GM21367 (cell line): ENCODE measurements around the gene ENTREP3.
A peak's percentile ranks its signal among the peaks of the same experiment; 100 is the strongest.
"Not testable (repeated sequence)": the region's sequence is repeated elsewhere in the genome, so short reads cannot be mapped to it uniquely, and the experiment has no call there.

Source experiments
- ATAC-seq: cut with Tn5 transposase; IDR thresholded peaks from one replicate; pipeline ENCODE4 v1.9.1; 2021; ENCODE audit not compliant: unreplicated experiment

The ENTREP3 gene

DNA sequence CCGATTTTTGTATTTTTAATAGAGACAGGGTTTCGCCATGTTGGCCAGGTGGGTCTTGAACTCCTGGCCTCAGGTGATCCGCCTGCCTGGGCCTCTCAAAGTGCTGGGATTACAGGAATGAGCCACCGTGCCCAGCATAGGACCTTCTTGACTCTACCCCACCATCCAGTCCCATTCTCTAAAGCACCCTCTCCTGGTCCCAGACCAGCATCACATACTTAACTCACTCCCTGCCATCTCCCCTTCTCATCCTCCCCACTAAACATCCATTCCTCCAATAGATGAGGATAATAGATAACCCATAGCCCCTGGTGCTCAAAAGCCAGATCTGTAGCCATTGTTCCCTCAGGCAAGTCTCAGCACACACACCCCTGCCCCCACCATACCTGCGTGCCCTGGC, 2.1 kb downstream of the ENTREP3 start:
- ATAC-seq = no peak

DNA sequence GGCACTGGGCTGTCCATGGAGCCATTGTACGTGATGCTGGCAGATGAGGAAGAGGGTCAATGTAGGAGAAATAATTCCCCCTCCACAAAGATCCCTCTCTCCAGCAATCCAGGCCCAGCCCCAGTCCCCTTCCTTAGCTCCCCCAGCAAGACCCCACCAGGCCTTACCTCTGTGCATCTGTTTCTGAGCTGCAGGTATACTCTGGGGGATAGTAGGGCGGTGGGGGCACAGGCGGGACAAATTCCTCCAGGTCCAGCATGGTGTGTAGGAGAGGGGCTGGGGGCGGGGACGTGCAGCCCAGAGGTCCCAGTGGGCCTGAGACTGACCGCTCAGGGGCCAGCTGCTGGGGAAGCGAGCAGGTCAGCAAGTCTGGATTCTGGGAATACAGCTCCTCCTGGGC, 3.7 kb downstream of the ENTREP3 start:
- ATAC-seq = no peak

DNA sequence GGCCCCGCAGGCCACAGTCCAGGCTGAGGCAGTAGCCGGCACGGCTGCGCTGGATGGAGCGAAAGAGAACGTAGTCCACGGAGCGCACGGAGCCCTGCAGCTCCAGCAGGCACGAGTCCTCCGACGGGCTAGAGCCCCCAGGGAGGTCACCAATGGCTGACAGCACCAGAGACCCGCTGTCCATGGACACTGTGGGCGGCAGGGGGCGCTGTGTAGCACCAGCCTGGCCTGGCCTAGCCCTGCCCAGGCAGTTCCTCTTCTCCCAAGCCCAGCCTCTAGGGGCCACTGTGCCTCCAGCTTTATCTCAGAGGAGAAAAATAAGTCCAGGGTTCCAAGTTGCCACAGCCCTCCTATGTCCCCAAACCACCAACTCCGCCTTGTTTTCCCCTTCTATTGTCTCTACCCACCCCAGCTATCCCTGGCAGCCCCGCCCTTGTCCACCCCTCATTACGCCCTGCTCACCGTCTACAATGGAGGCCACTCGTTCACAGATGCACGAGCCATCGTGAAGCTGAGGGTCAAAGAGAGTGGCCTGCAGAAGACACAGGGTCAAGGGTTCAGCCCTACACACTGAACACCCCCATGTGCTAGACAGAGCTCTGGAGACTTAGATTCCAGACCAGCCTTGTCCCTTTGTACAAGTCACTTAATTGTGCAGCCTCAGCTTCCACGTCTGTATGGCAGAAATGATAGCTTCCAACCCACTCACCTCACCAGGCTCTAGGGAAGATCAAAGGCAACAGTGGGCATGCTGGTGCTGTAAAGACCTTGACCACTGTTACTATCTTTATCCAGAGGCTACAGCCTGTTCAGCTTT, 4.4 kb downstream of the ENTREP3 start:
- peak; percentile 69 for ATAC-seq

DNA sequence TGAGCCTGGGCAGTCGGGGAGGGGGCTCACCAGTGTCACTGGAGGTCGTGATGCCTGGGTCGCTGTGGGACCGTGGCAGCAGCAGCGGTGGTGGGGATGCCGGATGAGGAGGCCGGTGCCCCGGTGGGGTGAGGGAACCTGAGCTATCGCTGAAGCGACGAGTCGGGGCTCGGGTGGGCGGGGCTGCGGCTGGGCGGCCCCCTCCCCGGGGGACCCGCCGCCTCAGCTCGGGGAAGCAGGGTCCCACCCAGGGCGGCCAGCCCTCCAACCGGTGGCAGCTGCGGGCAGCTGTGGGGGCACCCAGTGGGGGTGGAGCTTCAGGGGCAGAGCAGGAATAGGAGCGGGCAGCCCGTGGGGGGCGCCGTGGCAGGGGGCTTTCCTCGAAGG, 5.0 kb downstream of the ENTREP3 start:
- ATAC-seq = no peak

DNA sequence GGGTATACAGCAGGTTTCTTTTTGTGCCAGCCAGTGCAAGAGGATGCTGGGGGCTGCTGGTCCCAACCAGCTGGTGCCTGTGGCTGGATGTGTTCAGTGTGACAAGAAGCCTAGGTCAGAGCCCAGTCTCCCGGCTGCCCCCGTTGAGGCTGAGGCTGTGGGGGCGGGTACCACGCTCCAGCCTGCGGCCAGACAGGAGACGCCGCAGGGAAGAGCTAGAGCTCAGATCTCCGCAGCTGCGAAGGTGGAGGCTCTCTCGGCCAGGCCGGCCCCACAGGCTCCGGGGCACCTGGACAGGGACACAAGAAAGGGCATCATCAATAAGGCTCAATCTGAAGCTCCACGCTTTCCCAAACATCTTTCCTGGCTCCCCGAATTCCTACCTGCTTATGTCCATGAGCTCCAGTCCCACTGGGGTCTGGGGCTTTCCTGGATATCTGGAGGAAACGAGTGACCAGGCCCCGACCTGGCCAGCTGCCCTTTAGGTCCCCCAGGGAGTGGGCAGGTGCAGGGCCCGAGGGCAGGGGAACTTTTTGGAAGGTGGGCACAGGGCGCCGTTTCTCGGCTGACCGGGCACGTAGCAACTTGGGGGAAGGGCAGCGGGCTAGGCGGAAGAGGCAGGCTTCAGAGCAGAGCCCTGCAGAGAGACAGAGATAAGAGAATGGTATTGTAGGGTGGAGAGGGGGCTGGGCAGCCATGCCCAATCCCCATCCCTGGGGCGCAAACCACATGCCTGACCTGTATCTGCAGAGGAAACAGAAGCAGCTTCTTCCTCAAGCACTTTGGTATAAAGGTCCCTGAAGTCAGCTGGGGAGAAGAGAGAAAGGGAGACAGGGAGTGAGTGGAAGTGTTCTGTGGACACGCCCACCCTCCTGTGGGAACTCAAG, 7.4 kb downstream of the ENTREP3 start:
- no peak for ATAC-seq

DNA sequence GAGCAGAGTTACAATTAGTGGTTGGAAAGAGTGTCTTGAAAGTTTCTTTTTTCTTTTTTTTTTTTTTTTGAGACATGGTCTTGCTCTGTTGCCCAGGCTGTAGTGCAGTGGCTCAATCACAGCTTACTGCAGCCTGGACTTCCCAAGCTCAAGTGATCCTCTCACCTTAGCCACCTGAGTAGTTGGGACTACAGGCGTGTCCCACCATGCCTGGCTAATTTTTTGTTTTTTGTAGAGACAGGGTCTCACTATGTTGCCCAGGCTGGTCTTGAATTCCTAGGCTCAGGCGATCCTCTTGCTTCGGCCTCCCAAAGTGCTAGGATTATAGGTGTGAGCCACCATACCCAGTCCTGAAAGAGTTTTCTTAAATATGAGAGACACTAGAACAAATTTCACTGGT, 8.5 kb downstream of the ENTREP3 start:
- not testable (repeated sequence) for ATAC-seq

DNA sequence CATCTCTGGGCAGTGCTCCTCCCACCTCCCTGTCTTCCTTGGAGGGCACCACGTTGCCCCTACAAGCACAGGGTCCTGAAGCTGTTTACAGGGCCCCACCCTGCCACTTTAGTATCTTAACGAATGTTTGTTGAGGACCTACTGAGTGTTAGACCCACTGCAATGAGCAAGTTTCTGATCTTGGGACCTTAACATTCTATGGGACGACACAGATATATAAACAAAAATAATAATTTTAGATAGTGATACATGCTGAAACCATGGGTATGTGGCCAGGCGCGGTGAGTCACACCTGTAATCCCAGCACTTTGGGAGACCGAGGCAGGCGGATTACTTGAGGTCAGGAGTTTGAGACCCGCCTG, 10.1 kb downstream of the ENTREP3 start:
- no peak for ATAC-seq

DNA sequence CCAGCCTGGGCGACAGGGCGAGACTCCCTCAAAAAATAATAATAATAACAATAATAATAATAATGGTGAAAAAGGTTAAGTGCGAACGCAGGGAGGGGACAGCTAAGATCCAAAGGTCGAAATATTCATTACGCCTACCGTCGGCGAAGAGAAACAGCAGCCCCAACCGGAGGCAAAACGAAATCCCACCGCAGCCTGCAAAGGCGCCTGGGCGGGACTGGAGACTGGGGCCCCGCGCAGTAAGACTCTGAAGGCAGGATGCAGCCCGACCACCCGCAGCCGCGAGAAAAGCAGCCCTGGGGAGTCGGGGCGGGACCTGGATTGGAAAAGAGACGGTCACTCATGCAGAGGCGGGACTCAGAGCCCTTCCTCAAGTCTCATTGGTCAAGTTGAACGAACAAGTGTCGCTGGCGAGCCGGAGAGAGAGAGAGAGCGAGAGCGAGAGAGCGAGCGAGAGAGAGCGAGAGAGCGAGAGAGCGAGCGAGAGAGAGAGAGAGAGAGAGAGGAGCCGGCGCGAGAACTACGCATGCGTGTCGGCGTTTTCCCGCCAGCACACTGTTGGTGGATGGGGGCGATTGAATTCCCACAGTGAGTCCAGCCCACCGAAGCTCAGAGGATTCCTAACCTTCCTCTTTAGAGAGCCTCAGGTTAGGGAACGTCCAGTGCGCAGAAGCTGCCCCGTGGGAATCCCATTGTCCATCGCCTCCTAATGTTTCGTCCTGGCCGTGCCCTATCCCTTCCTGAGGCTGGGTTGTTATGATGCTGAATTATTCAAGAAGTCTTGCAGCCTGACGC, 10.7 kb downstream of the ENTREP3 start:
- ATAC-seq = peak; percentile 69

DNA sequence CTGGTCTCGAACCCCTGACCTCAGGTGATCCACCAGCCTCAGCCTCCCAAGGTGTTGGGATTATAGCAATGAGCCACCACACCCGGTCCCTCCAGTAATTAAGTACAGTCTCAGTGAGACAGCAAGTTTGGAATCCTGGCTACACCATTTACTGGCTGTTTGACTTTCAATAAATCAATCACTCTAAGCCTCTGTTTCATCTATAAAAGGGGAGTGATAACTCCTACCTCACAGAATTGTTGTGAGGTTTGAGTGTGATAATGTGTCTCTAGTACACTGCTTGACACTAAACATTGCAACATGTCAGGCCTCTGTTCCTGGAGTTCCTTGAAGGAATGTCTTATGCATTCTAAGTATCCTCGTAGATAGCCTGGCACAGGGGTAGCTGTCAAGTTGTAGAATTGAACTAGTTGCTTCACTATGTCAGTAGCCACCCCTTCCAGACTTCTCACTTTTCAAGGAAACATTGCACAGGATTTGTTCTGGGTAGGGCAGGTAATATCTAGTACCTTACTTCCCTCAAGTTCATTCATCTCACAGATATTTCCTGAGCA, 12.4 kb downstream of the ENTREP3 start:
- ATAC-seq = no peak

DNA sequence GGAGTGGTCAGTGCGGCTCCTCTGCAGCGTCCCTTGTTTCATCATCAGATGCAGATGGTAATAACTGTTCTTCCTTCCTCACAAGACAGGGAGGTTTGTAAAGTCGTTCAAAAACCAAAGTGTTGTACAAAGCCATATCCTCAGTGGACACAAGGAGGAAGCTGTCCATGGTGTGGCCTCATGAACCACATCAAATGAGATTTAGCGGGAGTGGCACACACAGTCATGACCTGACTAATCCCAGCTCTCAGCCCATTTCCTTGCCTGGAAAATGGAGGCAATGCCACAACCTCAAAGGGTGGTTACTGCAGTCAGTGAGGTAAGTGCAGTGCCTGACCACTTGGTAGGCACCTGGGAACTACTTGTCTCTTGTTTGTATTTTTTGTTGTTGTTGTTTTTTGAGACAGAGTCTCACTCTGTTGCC, 13.4 kb downstream of the ENTREP3 start:
- no peak for ATAC-seq

DNA sequence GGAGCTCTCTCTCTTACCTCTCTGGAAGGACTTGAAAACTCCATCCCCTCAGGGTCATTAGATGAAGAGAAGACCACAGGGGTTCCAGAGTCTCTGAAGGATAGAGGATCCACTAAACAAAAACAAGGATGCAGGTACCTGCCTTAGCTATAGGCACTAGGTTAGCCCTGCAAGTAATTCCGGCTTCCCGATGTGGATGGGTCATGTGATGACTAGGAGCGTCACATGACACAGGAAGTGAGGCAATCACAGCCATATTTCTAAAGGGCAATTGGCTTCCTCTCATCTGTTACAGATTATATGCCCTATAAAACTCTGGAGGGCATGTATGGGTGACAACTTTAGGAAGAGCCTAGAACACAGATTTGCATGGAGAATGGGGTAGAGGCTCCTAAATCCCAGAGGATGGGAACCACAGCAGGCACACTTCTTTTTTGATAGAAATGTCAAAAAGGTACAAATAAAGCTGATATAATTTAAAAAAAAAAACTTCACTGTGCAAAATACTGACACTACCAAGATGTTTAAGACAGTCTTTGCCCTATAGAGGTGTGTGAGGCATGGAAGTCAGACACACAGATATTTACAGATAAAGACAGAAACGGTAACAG, 14.1 kb downstream of the ENTREP3 start:
- no peak for ATAC-seq

DNA sequence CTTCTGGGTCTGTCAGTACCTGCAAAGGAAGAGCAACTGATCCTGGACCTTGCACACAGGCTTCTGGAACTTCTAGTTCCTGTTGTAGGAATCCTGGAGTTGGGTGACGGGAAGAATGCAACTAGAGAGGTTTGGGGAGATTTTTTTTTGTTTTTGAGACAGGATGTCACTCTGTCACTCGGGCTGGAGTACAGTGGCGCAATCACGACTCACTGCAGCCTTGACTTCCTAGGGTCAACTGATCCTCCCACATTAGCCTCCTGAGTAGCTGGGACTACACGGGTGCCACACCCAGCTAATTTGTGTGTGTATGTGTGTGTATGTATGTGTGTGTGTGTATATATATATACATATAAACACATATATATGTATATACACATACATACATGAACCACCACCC, 18.8 kb downstream of the ENTREP3 start:
- no peak for ATAC-seq

DNA sequence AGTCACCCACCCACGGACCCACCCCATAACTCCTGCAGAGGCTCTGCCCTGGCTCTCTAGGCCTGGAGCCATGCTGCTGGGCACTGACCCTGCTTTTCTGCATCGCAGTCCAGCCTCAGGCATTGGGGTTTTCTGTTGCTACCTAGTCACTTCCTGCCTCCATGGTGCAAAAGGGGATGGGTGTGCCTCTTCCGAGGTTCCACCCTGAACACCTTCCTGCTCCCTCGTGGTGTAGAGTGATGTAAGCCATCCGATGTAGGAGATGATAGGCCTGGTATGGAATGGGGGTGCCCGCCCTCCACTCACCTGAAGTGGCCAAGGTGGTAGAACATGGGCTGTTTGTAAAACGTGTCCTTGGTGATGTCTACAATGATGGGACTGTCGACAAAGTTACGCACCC, 19.9 kb downstream of the ENTREP3 start:
- ATAC-seq = not testable (repeated sequence)

DNA sequence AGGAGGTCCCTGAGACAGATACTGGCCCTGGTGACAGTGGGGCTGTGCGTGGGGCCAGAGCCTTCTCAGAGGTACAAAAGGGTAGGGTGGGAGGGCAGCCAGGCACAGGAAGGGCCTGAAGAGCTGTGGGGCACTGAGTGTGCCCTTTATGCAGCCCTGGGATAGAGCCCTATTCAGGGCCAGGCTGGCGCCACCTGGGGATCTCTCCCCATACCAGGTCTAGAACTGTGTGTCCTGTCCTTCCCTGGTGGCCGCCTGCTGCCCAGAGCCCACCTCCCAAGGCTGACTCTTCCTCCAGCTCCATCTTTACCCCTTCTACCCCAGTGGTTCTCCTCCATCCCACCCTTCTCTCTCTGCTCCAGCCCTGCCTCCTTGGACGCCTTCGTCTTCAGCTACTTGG, 21.8 kb downstream of the ENTREP3 start:
- ATAC-seq = not testable (repeated sequence)

DNA sequence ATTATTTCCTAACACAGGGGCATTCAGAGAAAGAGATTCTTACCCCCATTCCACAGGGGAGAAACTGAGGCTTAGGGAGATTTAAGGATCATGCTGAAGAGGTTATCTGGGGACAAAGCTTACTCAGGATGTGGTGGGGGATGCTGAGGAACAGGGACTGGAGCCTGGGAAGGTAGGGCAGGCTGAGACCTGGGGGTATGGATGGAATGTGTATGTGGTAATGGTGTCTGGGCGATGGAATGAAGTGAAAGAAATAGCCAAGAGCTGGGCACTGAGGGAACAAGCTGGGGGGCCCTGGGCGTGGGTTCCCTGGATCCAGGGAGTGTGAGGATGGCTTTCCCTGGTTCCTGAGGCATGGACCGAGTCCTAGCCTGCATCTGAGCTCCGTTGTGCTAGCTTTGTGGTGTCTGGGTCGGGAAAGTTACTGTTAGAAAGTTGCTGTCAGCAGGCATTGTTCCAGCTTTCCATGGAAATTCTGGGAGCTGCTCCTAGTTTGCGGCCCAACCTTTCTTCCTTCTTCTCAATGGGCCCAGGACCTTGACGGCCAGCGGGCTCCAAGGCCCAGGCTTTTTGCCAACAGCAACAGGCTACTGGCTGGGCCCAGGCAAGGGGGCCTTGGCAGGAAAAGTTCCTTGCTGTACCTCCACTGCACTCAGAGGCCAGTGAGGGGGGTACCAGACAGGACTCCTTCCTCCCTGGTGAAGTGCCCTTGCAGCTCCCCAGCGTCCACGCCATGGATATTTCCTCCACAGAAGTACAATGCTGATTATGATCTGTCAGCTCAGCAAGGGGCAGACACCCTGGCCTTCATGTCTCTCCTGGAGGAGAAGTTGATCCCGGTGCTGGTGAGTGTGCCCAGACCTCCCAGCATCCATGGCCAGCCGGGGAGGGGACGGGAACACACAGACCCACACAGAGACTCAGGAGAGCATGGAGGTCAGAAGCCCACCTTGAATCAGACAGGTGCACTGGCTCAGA, 23.0 kb downstream of the ENTREP3 start:
- not testable (repeated sequence) for ATAC-seq

DNA sequence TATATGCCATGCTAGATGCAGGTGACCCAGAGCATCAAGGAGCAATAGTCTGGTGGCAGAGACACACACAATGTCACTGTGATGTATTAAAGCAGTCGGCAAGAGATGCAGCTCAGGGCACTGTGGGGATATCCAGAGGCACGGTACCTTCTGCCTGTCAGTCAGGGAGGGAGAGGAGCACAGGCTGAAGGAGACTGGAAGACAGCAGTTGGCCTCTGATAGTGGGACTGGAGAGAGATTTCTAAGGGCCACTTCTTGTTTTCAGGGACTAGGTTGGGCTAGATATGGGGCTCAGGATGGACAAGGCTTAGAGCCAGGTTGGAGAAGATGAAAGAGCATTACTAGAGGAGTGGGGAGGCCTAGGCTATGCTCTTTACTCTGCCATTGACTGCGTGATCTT, 24.0 kb downstream of the ENTREP3 start:
- ATAC-seq = not testable (repeated sequence)

DNA sequence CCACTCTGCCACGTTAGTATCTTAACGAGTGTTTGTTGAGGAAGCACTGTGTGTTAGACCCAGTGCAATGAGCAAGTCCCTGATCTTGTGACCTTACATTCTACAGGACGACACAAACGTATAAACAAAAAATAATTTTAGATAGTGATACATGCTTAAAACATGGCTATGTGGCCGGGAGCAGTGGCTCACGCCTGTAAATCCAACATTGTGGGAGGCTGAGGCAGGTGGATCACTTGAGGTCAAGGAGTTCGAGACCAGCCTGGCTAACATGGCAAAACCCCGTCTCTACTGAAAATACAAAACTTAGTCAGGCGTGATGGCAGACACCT, 27.2 kb downstream of the ENTREP3 start:
- ATAC-seq = no peak

DNA sequence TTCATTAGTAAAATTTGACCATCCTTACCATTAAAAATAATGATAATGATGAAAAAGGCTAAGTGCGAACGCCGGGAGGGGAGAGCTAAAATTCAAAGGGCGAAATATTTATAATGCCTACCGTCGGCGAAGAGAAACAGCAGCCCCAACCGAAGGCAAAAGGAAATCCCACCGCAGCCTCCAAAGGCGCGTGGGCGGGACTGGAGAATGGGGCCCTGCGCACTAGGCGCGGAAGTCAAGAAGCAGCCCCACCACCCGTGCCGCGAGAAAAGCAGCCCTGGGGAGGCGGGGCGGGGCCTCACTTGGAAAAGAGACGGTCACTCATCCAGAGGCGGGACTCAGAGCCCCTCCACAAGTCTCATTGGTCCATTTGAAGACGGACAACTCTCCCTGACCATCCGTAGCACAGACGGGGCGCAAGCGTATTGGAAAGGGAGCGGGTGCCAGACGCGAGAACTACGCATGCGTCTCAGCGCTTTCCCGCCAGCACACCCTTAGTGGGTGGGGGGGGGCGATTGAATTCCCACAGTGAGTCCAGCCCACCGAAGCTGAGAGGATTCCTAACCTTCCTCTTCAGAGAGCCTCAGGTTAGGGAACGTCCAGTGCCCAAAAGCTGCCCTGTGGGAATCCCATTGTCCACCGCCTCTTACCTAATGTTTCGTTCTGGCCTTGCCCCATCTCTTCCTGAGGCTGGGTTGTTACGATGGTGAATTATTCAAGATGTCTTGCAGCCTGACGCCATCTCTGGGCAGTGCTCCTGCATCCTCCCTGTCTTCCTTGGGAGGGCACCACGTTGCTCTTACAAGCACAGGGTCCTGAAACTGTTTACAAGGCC, 27.8 kb downstream of the ENTREP3 start:
- ATAC-seq = peak; percentile 77

DNA sequence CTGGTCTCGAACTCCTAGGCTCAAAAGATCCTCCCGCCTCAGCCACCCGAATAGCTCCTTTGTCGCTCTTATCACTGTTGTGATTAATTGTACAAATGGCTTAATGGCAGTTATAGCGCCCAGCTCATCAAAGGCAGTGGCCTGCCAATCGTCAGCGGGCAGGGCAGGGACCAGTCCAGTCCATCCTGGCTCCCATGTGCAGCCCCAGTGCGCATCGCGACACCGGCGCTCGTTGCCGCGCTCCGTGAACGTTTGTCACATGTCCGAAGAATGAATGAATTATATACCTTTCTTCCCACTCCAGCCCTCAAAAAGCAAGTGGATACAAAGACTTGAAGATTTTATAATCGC, 28.4 kb downstream of the ENTREP3 start:
- ATAC-seq = peak; percentile 7
